ENCODE data around the gene DEFB119.
"Not testable (repeated sequence)": the region's sequence is repeated elsewhere in the genome, so short reads cannot be mapped to it uniquely, and the experiment has no call there.

Gene DEFB119, protein sequence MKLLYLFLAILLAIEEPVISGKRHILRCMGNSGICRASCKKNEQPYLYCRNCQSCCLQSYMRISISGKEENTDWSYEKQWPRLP

DNA sequence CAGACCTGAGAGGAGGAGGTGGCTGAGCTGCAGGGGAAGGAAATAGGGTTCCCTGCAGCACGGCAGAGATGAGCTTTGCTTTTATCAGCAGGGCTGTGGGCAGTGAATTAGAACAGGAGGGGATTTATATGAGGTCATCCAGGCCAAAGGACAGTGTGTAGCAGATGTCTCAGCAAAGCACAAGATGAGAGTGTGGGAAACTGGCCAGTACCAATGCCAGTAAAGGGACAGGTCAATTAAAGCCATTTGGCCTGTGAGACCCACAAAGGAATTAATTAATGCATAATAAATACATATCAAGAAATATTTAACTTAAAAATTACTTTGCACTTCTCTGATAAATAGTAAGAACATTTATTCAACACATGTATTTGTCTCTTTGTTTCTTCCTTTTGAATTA is at the start of gene DEFB119:
Gene DEFB119, minus strand, starts transcription at position 101 of the 400 bp plus-strand sequence. CDS start 107 bp downstream, outside the sequence.
- no peak for DNase-seq (ENCODE audit: low spot score)

DNA sequence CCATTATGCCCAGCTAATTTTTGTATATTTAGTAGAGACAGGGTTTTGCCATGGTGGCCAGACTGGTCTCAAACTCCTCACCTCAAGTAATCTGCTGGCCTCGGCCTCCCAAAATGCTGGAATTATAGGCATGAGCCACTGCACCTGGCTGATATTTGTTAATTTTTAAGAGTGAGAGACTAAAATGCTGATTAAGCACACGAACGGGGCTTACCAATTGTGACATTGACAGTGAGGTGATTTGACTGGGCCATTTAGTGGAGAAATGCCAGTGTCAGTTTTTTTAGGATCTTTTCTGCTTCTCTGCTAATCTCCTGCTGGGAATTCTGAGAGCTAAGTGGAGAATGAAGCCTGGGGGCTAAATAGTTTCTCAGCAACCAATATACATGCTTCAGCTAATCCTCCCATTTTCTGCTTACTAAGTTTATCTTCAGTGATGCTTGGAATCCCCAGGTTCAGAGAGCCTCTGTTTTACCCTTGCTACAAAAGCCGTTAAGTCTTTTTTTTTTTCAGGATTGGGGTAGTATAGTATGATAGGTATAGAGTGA is 40.3 kb upstream of the DEFB119 start:
- DNase-seq (ENCODE audit: low spot score): no peak

DNA sequence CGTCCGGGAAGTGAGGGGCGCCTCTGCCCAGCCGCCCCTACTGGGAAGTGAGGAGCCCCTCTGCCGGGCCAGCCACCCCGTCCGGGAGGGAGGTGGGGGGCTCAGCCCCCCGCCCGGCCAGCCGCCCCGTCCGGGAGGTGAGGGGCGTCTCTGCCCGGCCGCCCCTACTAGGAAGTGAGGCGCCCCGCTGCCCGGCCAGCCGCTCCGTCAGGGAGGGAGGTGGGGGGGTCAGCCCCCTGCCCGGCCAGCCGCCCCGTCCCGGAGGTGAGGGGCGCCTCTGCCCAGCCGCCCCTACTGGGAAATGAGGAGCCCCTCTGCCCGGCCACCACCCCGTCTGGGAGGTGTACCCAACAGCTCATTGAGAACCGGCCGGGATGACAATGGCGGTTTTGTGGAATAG is 37.2 kb upstream of the DEFB119 start:
- DNase-seq (ENCODE audit: low spot score): not testable (repeated sequence)

DNA sequence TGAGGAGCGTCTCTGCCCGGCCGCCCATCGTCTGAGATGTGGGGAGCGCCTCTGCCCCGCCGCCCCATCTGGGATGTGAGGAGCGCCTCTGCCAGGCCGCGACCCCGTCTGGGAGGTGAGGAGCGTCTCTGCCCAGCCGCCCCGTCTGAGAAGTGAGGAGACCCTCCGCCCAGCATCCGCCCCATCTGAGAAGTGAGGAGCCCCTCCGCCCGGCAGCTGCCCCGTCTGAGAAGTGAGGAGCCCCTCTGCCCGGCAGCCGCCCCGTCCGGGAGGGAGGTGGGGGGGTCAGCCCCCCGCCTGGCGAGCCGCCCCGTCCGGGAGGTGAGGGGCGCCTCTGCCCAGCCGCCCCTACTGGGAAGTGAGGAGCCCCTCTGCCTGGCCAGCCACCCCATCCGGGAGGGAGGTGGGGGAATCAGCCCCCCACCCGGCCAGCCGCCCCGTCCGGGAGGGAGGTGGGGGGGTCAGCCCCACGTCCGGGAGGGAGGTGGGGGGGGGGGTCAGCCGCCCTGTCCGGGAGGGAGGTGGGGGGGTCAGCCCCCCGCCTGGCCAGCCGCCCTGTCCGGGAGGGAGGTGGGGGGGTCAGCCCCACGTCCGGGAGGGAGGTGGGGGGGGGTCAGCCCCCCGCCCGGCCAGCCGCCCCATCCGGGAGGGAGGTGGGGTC is 36.6 kb upstream of the DEFB119 start:
- not testable (repeated sequence) for DNase-seq (ENCODE audit: low spot score)

DNA sequence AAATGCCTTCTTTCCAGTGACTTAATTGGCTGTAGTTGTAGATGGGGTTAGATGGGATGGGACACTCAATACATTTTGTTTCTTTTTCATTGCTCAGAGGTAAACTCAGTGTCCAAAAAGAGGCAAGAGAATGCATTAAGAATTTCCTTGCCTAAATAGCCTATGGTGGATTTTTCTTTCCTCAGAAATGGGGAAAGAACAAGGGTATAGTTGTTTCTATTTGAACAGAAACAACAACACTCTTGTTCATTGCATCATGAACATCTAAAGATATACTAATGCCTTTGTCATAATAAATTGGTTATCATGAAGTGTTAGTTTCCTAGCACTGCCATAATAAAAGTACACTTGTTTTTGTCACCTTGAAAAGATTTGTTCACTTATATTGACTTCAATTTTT is 35.4 kb upstream of the DEFB119 start:
- no peak for DNase-seq (ENCODE audit: low spot score)

DNA sequence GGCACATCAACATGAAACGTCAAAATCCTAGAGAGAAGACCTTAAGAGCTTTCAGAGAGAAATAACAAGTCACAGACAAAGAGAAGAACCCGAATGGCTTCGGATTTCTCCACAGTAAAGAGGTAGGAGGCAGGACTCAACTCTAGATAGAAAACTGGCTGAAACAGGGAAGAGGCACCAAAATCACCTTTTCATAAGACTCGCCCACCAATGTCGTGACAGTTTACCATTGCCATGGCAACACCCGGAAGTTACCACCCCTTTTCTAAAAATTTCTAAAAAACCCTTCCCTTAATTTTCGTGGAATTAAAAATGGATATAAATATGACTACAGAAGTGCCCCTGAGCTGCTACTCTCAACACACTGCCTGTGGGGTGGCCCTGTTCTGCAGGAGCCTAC is 27.9 kb upstream of the DEFB119 start:
- no peak for DNase-seq (ENCODE audit: low spot score)

DNA sequence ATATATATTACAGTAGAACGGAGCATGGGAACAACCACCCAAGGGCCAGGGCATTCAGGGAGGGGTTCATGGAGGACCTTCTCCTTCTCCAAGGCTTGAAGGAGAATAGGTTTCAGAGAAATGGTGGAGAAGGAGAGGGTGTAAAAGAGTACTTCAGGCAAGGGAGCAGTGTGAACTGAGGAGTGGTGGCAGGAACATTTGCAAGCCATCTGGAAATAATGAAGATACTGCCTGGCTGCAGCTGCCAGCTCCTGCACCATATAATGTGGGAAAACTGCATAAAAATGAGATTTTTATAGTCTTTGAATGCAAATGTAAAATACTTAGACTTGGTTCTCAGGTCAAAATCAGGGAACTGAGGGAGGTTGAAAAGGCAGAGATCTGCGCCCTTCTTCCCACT is 25.3 kb upstream of the DEFB119 start:
- DNase-seq (ENCODE audit: low spot score): no peak

DNA sequence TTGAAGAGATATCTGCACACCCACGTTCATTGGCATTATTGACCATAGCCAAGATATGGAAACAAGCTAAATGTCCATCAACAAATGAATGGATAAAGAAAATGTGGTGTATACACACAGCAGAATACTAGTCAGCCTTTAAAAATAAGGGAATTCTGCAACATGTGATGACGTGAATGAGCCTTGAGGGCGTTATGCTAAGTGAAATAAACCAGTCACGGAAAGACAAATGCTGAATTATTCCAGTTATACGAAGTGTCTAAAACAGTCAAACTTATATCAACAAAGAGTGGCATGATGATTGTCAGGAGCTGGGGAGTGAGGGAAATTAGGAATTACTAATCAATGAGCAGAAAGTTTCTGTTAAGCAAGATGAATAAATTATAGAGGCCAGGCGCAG is 24.0 kb upstream of the DEFB119 start:
- no peak for DNase-seq (ENCODE audit: low spot score)

DNA sequence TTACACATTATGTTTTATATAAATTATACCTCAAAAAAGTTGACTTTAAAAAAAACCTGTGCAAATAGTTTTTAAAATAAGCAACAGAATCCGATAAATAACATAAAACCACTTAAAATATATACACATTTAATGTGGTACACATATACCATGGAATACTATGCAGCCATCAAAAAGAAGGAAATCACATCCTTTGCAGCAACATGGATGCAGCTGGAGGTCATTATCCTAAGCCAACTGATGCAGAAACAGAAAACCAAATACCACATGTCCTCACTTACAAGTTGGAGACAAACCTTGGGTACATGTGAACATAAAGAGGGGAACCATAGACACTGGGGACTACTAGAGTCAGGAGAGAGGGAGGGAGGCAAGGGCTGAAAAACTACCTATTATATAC is 19.6 kb upstream of the DEFB119 start:
- no peak for DNase-seq (ENCODE audit: low spot score)

DNA sequence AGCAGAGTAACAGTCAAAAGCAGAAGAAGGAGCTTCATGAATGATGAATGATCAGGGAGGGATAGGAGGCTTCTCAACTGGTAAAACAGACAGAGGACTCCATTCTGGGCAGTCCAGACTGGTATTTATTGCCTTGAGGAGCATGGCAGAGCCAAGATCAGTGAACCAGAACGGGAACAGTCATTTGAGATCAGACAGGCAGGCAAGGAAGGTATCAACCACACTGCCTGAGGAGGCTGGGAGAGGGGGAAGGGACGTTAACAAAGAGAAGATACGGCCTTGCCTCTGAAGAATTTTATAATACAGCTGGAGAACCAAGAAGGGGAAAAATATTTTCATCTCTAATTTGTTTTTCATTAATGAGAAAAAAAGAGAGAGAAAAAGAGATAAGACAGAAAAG is 15.7 kb upstream of the DEFB119 start, which contains the start of gene DEFB121:
Gene DEFB121, minus strand, starts transcription at position 101 of the 400 bp plus-strand sequence. Its CDS starts 63 bp downstream, at position 38.
- DNase-seq (ENCODE audit: low spot score): no peak

DNA sequence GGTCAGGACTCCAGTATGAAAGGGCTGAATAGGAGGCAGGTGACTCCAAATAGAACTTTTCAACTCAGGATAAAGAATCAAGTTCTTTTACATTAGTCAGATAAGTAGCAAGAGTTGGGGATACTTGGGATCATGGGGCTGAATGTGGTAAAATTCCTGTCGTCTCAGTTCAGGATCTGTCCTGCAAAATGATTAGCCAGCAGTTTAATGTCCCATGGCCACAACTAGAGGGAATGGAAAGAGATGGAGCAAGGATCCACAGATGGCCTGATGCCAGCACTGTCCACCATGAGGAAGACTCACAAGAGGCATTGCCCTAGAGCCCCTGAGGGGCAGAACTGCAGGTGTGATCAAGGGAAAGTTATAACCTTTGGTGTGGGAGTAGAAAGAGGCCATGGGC is 13.5 kb upstream of the DEFB119 start:
- no peak for DNase-seq (ENCODE audit: low spot score)

DNA sequence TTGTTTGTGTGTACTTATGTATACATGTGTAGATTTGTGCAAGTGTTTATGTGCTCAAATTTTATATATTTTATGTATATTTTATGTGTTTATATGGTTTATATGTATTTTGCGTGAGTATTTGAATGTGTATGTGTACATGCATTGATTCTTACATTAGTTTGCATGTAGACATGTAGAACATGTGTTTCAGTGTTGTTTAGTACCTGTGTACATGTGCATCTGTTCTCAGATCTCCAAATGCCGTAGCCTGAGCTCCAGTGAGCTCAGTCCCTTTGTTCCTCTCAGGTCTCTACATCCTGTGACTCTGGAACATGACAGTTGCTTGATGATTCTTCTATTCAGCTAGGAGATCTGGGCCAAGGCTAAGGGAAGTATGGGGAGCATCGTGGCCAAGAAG is 4.5 kb upstream of the DEFB119 start:
- no peak for DNase-seq (ENCODE audit: low spot score)

DNA sequence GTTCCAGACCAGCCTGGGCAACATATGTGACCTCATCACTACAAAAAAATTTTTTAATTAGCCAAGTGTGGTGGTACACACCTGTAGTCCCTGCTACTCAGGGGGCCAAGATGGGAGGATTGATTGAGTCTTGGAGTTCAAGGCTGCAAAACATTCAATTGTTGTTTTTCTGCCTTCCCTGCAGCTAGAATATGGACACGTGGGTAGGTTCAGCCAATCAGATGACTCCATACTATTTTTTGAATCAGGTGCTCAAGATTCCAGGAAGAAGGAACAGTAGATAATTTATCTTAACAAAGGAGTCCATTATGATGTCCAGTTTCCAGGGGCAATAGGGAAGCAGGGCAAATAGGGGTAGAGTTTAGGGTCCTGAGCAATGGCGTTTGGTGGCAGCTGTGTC is 2.4 kb upstream of the DEFB119 start:
- no peak for DNase-seq (ENCODE audit: low spot score)

DNA sequence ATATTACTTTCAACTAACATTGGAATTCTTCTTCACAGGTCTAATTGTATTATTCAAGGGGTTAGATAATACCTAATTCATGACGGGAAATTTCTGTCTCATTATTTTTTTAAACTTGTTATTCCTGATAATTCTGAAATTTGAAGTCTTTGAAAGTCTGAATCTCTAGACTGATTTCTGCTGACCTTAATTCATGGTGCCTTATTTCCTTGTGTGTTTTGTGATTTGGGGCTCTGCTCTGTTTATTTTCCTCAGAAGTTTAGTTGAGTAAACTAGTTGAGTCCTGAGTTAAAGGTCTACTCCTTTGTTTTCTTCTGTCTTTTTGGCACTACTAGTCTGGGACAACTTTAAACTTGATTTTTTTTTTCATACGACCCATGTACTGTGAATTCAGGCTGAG is 16.0 kb downstream of the DEFB119 start:
- DNase-seq (ENCODE audit: low spot score): no peak

DNA sequence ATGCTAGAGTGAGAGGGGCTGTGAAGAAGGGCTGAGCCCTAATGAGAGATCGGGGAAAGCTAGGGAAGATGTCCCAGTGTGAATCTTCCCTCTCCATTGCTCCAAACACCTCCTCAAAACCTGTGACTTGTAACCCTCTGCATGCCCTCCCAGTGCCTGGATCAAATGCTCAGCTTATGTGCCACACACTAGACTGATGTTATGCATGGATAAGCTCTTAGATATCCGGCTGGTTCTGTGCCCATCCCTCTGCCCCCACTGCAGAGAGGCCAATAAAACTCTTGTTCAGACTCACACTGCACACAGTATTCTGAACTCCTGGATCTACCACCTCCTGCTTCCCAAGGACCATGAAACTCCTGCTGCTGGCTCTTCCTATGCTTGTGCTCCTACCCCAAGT is 22.1 kb downstream of the DEFB119 start, which contains the start of gene DEFB118:
Gene DEFB118, plus strand, starts transcription at position 301 of the 400 bp plus-strand sequence. Its CDS starts 50 bp downstream, at position 351.
- no peak for DNase-seq (ENCODE audit: low spot score)

DNA sequence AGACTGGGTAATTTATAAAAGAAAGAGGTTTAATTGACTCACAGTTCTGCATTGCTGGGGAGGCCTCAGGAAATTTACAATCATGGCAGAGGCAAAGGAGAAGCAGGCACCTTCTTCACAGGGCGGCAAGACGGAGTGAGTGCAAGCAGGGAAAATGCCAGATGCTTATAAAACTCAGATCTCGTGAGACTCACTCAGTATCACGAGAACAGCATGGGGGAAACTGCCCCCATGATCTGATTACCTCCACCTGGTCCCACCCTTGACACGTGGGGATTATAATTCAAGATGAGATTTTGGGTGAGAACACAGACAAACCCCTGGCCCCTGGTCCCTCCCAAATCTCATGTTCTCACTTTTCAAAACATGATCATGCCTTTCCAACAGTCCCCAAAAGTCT is 26.1 kb downstream of the DEFB119 start:
- not testable (repeated sequence) for DNase-seq (ENCODE audit: low spot score)

DNA sequence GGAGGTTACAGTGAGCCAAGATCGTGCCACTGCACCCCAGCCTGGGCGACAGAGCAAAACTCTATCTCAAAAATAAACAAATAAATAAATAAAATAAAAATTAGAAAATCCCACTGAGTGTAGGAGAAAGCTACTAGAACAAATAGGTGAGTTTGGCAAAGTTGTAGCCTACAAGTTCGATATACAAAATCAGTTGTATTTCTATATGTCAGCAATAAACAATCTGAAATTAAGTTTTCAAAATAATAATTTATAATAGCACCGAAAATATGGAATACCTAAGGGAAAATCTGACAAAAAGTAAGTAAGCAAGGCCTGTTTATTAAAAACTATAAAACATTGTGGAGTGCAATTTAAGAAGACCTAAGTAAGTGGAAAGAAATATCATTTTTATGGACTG is 27.1 kb downstream of the DEFB119 start:
- DNase-seq (ENCODE audit: low spot score): no peak

DNA sequence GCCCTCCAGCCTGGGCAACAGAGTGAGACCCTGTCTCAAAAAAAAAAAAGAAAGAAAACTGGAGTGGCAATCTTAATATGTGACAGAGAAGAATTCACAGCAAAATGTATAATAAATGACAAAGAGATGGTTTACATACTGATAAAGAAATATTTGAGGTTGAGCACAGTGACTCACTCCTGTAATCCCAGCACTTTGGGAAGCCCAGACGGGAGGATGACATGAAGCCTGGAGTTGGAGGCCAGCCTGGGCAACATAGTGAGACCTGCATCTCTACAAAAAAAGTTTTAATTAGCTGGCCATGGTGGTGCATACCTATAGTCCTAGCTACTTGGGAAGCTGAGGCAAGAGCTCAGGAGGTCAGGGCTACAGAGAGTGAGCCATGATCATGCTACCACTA is 34.4 kb downstream of the DEFB119 start:
- DNase-seq (ENCODE audit: low spot score): no peak

DNA sequence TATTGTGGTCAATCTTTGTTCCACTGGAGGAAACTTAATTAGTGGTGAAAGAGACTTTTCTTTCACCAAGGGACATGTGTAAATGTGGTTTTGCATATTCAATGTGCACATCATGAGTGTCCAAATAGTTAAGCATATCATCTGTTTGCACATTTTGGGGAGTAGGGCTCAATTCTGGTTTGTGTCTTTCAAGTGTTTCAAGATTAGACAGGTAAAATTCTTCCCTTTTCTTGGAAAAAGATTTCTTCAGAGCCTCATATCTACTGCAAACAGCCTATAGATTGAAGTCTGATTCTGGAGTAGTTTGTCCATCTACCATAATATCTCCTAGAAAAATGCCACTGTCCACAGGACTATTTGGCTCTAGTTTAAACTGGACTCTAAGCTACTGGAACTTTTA is 48.9 kb downstream of the DEFB119 start:
- DNase-seq (ENCODE audit: low spot score): no peak

DNA sequence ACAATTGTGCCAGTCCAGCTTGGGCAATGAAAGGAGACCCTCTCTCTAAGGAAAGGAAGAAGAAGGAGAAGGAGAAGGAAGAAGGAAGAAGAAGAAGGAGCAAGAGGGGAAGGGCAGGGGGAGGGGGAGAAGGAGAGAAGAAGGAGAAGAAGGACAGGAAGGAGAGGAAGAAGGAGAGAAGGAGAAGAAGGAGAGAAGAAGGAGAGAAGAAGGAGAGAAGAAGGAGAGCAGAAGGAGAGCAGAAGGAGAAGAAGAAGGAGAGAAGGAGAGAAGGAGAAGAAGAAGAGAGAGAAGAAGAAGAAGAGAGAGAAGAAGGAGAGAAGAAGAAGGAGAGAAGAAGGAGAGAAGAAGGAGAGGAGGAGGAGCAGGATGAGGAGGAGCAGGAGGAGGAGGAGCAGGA is 59.5 kb downstream of the DEFB119 start:
- no peak for DNase-seq (ENCODE audit: low spot score)

All from HuH-7 (cell line).